NB4 (cell line): ENCODE data around the gene CABP4.

ENCODE experiments used
- DNase-seq: peaks from one replicate; pipeline ENCODE4 v3.0.0; 2010; ENCODE audit warnings: low read depth
- H3K4me3 ChIP-seq: one replicate; pipeline ENCODE4 v1.5.1; 2011; ENCODE audit warnings: mild to moderate bottlenecking, low read depth, low read length, moderate library complexity
- MYC ChIP-seq: IDR thresholded peaks from 2 replicates; pipeline ENCODE4 v1.6.1; 2011; ENCODE audit warnings: low read depth, low read length
- POLR2A ChIP-seq: IDR thresholded peaks from 2 replicates; pipeline ENCODE4 v1.6.1; 2011; ENCODE audit warnings: mild to moderate bottlenecking; ENCODE audit not compliant: insufficient read length; ENCODE audit errors: extremely low read depth
- TF ChIP-seq, protein P1 (sequence below): IDR thresholded peaks from 2 replicates; pipeline ENCODE4 v1.6.1; 2011; ENCODE audit warnings: low read depth, low read length
- TF ChIP-seq, protein P2 (sequence below): IDR thresholded peaks from one replicate; pipeline ENCODE4 v1.5.1; 2012; ENCODE audit warnings: low read depth, low read length

CABP4 gene

DNA sequence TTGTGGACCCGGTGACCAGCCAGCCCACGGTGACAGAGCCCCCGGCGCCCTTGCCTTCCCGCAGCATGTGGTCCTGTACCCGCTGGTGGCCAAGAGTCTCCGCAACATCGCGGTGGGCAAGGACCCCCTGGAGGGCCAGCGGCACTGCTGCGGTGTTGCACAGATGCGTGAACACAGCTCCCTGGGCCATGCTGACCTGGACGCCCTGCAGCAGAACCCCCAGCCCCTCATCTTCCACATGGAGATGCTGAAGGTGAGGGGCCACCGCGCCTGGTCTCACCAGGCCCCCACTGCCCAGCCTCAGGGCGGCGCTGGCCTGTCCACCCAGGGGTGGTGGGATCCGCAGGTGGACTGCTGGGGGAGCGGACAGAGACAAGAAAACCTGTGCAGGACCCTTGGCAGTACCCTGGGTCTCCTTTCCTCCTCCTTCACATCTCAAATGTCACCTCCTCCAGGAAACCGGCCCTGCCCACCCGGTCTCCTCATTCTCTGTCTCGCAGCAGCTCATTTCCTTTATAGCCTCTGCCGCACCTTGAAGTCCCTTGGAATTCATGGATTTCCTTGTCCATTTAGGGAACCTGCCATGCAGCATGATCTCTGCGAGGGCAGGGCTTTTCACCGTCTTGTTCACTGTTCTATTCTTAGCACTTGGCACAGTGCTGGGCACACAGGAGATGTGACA, 34.2 kb downstream of the CABP4 start:
- no peak overlapping the region for H3K4me3 ChIP-seq
- TF ChIP-seq MYC (no peak), POLR2A (no peak)
- TF ChIP-seq, protein P1, sequence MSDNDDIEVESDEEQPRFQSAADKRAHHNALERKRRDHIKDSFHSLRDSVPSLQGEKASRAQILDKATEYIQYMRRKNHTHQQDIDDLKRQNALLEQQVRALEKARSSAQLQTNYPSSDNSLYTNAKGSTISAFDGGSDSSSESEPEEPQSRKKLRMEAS = no peak
- TF ChIP-seq, protein P2, sequence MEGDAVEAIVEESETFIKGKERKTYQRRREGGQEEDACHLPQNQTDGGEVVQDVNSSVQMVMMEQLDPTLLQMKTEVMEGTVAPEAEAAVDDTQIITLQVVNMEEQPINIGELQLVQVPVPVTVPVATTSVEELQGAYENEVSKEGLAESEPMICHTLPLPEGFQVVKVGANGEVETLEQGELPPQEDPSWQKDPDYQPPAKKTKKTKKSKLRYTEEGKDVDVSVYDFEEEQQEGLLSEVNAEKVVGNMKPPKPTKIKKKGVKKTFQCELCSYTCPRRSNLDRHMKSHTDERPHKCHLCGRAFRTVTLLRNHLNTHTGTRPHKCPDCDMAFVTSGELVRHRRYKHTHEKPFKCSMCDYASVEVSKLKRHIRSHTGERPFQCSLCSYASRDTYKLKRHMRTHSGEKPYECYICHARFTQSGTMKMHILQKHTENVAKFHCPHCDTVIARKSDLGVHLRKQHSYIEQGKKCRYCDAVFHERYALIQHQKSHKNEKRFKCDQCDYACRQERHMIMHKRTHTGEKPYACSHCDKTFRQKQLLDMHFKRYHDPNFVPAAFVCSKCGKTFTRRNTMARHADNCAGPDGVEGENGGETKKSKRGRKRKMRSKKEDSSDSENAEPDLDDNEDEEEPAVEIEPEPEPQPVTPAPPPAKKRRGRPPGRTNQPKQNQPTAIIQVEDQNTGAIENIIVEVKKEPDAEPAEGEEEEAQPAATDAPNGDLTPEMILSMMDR = no peak
- no peak for DNase-seq

DNA sequence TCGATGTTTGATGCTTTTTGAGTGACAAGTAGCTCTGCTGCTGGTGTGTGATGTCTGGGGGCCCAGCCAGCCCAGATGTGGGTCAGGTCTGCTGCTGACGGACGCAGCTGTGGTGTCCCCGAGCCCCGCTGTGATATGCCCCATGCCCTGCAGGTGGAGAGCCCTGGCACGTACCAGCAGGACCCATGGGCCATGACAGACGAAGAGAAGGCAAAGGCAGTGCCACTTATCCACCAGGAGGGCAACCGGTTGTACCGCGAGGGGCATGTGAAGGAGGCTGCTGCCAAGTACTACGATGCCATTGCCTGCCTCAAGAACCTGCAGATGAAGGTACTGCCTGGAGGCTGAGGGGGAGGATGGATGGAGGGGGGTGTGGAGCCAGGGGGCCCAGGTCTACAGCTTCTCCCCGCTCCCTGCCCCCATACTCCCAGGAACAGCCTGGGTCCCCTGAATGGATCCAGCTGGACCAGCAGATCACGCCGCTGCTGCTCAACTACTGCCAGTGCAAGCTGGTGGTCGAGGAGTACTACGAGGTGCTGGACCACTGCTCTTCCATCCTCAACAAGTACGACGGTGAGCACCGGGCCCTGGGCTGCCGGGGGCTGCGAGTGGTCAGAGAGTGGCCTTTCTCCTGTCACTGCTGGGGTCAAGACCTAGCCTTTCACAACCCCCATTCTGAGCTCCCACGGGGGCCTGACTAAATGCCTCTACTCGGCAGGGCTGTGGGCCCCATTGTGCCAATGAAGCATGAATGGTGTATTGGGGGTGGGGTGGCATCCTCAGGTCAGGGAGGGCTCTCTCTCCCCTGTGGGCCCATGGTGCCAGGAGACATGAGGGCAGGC, 35.0 kb downstream of the CABP4 start:
- no peak for DNase-seq
- TF ChIP-seq, protein P2 = no peak
- TF ChIP-seq MYC = no peak
- TF ChIP-seq POLR2A = no peak
- TF ChIP-seq, protein P1 = no peak
- H3K4me3 ChIP-seq = no peak overlapping the region

DNA sequence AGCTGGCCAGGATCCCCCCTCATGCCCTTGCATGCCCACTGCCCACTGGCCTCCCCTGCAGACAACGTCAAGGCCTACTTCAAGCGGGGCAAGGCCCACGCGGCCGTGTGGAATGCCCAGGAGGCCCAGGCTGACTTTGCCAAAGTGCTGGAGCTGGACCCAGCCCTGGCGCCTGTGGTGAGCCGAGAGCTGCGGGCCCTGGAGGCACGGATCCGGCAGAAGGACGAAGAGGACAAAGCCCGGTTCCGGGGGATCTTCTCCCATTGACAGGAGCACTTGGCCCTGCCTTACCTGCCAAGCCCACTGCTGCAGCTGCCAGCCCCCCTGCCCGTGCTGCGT, 35.5 kb downstream of the CABP4 start:
- peak; percentile 7 for TF ChIP-seq POLR2A
- TF ChIP-seq, protein P1 = no peak
- no peak overlapping the region for H3K4me3 ChIP-seq
- DNase-seq = no peak

DNA sequence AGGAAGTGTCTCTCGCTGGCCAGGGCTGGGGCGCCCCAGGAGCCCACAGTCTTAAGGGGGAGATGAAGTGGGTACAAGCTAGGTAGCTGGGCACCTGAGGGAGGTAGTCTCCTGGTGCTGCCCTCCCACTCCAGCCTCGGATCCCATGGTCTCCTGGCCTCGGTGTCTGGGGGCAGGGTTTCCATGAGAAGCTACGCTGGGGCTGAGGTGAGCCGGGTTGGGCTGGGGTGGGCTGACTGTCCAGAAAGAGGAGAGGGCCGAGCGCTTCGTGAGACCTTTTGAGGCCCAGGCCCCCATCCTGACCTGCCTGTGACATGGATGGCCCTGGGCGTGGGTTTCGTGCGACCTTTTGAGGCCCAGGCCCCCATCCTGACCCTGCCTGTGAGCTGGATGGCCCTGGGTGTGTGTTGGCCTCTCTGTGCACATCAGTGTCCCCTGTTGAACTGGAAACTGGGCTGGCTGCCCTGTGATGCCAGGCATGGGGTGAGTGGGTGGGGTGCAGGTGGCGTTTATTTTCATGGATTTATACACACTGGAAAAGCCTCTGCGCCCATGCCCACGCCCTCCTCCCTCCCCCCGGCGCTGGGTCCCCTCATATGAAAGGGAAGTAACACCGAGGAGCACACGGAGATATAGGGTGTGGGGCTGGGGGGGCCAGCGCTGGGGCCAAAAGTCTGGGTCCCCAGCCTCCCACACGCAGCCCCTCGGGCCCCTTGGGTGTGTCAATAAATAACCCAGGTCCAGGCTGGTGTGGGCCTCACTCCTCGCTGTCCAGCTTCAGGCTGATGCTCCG, 36.3 kb downstream of the CABP4 start:
- no peak for TF ChIP-seq POLR2A
- TF ChIP-seq, protein P2 = no peak
- TF ChIP-seq, protein P1 = no peak
- TF ChIP-seq MYC = no peak
- no peak overlapping the region for H3K4me3 ChIP-seq
- no peak for DNase-seq

DNA sequence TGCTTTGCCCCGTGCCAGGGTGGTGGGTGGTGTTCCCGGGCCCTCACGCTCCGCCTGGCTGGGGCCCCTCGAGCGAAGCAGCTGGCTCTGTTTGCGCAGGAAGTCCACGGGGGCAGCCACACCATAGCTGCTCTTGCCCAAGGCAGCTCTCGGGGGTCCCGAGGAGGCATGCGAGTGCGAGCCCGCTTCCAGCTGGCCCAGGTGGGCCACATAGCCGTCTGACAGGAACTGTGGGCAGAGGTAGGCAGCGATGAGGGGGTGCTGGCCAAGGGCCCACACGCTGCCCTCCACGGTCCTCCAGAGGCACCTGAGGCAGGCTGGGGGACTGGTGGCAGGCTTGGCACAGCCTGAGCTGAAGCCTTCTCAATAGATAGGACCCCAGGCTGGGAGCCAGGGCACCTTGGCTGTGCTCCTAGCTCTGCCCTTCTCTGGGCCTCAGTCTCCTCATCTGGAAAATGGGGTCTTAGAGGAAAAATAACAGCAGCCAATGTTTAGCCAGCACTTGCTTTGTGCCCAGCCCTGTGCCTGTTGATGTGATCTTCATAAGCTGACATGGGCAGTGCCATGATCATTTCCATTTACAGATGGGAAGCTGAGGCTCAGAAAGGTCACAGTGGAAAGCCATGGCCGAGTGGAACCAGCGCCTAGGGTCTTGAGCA, 37.0 kb downstream of the CABP4 start:
- TF ChIP-seq, protein P1 = no peak
- TF ChIP-seq, protein P2 = no peak
- TF ChIP-seq POLR2A = no peak
- no peak for TF ChIP-seq MYC
- DNase-seq = no peak
- no peak overlapping the region for H3K4me3 ChIP-seq
